Measurements from ENCODE around the gene AP3S2. TPM values are rescaled to one million over a fixed set of nuclear protein-coding genes. Genes with fewer than 3 reads are reported as not detected.

AP3S2 gene
- total and polyA plus RNA-seq, 8 donors = 11.0 to 25.2 (median 17.7) TPM

DNA sequence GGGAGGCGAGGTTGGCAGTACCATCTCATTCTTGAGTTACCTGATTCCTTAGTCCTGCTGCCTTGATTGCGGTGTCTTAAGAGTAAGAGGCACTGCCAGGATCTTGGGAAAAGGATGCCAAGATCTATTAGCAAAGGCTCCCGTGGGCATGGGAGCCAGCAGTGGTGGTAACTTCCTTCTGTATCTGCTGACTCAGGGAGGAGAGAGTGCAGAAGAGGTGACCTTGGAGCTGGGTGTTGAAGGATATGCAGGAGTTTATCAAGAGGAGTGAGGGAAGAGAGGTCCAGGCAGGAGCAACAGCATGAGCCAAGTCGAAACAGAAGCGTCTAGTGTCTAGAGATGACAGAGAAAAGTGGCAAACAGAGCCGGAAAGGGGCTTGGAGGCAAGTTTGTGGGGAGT, 113.2 kb downstream of the AP3S2 start:
- H3K27me3 ChIP-seq = no peaks in the 10 kb centered on the region
- H3K36me3 ChIP-seq = peaks cover 0 to 5% (median 4%) of the 10 kb centered on the region in 3 donors
- H3K9me3 ChIP-seq = no peaks in the 10 kb centered on the region
- no peak overlapping the region for H3K4me3 ChIP-seq
- peaks cover 9 to 33% (median 12%) of the 10 kb centered on the region in 3 donors for H3K4me1 ChIP-seq
- H3K27ac ChIP-seq = no peak overlapping the region
- DNase-seq (peak in 1 of 6 donors; percentile 2), FAIRE-seq (no peak), ATAC-seq (no peak)
- WGBS, 2 donors = 81 to 83% methylated on average over 6 of the region's 6 CpGs
- TF ChIP-seq, protein P1, sequence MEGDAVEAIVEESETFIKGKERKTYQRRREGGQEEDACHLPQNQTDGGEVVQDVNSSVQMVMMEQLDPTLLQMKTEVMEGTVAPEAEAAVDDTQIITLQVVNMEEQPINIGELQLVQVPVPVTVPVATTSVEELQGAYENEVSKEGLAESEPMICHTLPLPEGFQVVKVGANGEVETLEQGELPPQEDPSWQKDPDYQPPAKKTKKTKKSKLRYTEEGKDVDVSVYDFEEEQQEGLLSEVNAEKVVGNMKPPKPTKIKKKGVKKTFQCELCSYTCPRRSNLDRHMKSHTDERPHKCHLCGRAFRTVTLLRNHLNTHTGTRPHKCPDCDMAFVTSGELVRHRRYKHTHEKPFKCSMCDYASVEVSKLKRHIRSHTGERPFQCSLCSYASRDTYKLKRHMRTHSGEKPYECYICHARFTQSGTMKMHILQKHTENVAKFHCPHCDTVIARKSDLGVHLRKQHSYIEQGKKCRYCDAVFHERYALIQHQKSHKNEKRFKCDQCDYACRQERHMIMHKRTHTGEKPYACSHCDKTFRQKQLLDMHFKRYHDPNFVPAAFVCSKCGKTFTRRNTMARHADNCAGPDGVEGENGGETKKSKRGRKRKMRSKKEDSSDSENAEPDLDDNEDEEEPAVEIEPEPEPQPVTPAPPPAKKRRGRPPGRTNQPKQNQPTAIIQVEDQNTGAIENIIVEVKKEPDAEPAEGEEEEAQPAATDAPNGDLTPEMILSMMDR (IDR thresholded peaks at IDR 0.05) = no peak
- intact Hi-C loops (cut with DNase I) = no loop called here

Small RNAs within 50 kb of the gene (microRNA-seq; reads per million reads assigned to microRNA genes)
- gene MIR5009 (0 reads per million in 2 donors), gene MIR5094 (0 reads per million in 2 donors)

Other genes starting within 250 kb of the AP3S2 start
- 1 to 10 TPM in 1 of 6 donors, under 1 TPM in 5; 0.43 to 1.5 (median 0.63) TPM for gene KIF7, start 238.5 kb downstream of the AP3S2 start, total RNA-seq
- 1 to 10 TPM in 1 of 2 donors, under 1 TPM in 1; 0.66 to 1.3 TPM for gene KIF7, start 238.5 kb downstream of the AP3S2 start, polyA plus RNA-seq
- gene PLIN1, start 214.6 kb downstream of the AP3S2 start, total RNA-seq = 10 to 100 TPM in 1 of 6 donors, 1 to 10 TPM in 2, under 1 TPM in 3; 0.47 to 21.2 (median 1.6) TPM
- 10 to 100 TPM in 1 of 2 donors, 1 to 10 TPM in 1; 4.1 to 19.0 TPM for gene PLIN1, start 214.6 kb downstream of the AP3S2 start, polyA plus RNA-seq
- 1 to 10 TPM; 4.8 to 6.5 (median 5.2) TPM for gene PEX11A, start 203.2 kb downstream of the AP3S2 start, total RNA-seq
- gene PEX11A, start 203.2 kb downstream of the AP3S2 start, polyA plus RNA-seq = 10 to 100 TPM in 1 of 2 donors, 1 to 10 TPM in 1; 4.4 to 10.1 TPM
- under 1 TPM in 5 of 6 donors, not detected in 1; 0.09 to 0.31 (median 0.15) TPM for gene WDR93, start 203.2 kb downstream of the AP3S2 start, total RNA-seq
- under 1 TPM; 0.11 to 0.92 TPM for gene WDR93, start 203.2 kb downstream of the AP3S2 start, polyA plus RNA-seq
- 1 to 10 TPM; 1.5 to 4.0 (median 2.4) TPM for gene MESP1, start 142.7 kb downstream of the AP3S2 start, total RNA-seq
- 1 to 10 TPM; 1.1 to 2.1 TPM for gene MESP1, start 142.7 kb downstream of the AP3S2 start, polyA plus RNA-seq
- under 1 TPM in 4 of 6 donors, not detected in 2; 0.16 to 0.46 (median 0.30) TPM for gene MESP2, start 117.7 kb downstream of the AP3S2 start, total RNA-seq
- gene MESP2, start 117.7 kb downstream of the AP3S2 start, polyA plus RNA-seq = under 1 TPM in 1 of 2 donors, not detected in 1; 0.12 TPM
- gene ANPEP, start 79.1 kb downstream of the AP3S2 start, total RNA-seq = 1,000 to 10,000 TPM in 2 of 6 donors, 100 to 1,000 TPM in 4; 401 to 1,207 (median 921) TPM
- gene ANPEP, start 79.1 kb downstream of the AP3S2 start, polyA plus RNA-seq = 100 to 1,000 TPM; 388 to 524 TPM
- 10 to 100 TPM; 26.2 to 49.8 (median 33.0) TPM for gene ARPIN, start 19.0 kb upstream of the AP3S2 start, total RNA-seq
- 10 to 100 TPM; 12.6 to 21.6 TPM for gene ARPIN, start 19.0 kb upstream of the AP3S2 start, polyA plus RNA-seq
- gene ZNF710, start 107.3 kb upstream of the AP3S2 start, total RNA-seq = 100 to 1,000 TPM in 1 of 6 donors, 10 to 100 TPM in 5; 31.9 to 298 (median 36.4) TPM
- gene ZNF710, start 107.3 kb upstream of the AP3S2 start, polyA plus RNA-seq = 100 to 1,000 TPM in 1 of 2 donors, 10 to 100 TPM in 1; 69.2 to 128 TPM
- 100 to 1,000 TPM; 107 to 128 (median 114) TPM for gene IDH2, start 208.5 kb upstream of the AP3S2 start, total RNA-seq
- gene IDH2, start 208.5 kb upstream of the AP3S2 start, polyA plus RNA-seq = 10 to 100 TPM; 53.6 to 55.7 TPM

Data from pancreas (tissue), 10 donors.